ENCODE measurements around the gene GPR108.
"Not testable (repeated sequence)": the region's sequence is repeated elsewhere in the genome, so short reads cannot be mapped to it uniquely, and the experiment has no call there.

Gene GPR108

GRCh38 chr19:6737284-6737872 lies at the start of gene GPR108:
Gene GPR108 (minus strand): TSS chr19:6737580. CDS start chr19:6737576, 4 bp downstream.
- peak; percentile 99 to 100 (median 100) for DNase-seq

GRCh38 chr19:6779206-6779605 lies 41.8 kb upstream of the GPR108 start:
- no peak for DNase-seq

- no peak for DNase-seq
These were observed 41.0 kb upstream of the GPR108 start for GRCh38 chr19:6778386-6778785.

GRCh38 chr19:6777434-6777833 lies 40.1 kb upstream of the GPR108 start:
- no peak for DNase-seq

DNA sequence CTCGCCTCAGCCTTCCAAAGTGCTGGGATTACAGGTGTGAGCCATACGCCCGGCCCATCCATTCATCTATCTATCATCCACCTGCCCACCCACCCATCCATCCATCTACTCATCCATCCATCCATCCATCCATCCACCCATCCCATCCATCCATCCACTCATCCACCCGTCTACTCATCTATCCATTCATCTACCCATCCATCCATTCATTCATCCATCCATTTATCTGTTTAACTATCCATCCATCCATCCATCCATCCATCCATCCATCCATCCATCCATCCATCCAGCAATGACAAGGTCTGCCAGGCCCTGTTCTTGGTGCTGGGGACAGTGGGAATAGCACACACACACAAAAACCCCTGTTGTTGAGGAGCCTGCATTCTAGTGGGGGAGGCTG lies 39.6 kb upstream of the GPR108 start:
- DNase-seq: no peak

DNA sequence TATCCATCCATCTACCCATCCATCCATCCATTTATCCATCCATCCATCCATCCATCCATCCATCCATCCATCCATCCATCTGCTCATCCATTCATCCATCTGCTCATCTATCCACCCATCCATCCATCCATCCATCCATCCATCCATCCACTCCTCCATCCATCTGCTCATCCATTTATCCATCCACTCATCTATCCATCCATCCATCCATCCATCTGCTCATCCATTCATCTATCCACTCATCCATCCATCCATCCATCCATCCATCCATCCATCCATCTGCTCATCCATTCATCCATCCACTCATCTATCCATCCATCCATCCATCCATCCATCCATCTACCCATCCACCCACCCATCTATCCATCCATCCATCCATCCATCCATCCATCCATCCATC lies 38.7 kb upstream of the GPR108 start:
- DNase-seq: not testable (repeated sequence)

GRCh38 chr19:6774821-6775707 lies 37.7 kb upstream of the GPR108 start:
- peak; percentile 67 to 80 (median 79) for DNase-seq

- DNase-seq: peak; percentile 50 to 72 (median 64)
These were observed 36.0 kb upstream of the GPR108 start for GRCh38 chr19:6773323-6773931.

GRCh38 chr19:6772866-6773322 lies 35.5 kb upstream of the GPR108 start:
- no peak for DNase-seq

DNA sequence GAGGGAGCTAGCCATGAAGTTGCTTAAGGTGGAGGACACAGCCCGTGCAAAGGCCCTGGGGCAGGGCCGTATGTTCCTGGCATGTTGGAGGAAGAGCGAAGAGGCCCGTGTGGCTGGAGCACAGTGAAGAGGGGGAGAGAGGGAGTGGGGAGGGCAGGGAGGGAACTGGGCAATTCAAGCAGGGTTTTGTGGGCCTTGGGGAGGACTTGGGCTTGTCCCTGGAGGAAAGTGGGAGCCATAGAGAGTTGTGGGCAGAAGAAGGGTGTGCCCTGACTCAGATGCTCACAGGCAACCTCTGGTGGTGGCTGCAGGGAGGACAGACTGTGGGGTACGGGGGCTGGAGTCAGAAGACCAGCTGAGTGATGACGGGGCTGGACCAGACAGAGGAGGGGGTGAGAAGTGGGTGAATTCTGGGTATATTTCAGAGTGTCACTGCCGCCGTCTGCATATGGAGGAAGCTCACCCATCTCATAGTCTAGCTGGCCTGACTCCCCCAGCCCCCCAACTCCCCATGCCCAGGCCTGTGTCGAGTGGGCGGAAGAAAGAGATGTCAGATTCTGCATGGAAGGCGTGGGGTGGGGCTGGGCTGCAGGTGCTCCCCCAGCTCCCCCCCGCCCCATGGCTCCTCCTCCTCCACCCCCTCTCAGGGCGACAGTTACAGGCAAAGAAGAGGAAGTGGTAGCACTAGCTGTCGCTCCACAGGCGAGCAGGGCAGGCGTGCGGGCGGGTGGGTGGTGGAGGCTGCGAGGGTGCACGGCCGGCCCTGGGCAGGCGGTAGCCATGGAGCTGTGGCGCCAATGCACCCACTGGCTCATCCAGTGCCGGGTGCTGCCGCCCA lies 34.9 kb upstream of the GPR108 start, which contains the start of gene VAV1:
VAV1 (plus strand) TSS at position 681 of the 838 bp plus-strand sequence; CDS start at position 781, 100 bp downstream.
- peak; percentile 91 to 94 (median 94) for DNase-seq

GRCh38 chr19:6771648-6772027 lies 34.3 kb upstream of the GPR108 start:
- DNase-seq: not testable (repeated sequence)

DNA sequence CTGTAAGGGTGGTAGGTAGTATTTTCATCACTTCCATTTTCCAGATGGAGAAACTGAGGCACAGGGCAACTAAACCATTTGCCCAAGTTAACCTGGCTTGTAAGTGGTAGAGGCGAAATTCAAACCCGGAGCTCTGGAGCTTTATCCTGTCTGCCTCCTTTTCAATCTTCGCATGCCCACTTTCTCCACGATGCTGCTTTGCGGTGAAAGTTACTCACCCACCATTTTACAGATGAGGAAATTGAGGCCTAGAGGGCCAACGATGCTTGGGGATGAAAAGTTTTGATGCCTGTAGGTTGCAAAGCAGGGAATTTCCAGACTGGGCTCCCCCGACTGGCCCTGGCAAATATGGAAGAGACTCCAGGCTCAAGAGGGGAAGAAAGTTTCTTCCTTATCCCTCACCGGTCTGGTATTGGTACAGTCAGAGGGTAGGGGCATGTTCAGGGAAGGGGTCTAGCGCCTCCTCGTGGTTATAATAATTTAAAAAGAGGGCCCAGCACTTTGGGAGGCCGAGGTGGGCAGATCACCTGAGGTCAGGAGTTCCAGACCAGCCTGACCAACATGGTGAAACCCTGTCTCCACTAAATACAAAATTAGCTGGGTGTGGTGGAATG lies 31.7 kb upstream of the GPR108 start:
- peak; percentile 84 to 92 (median 88) for DNase-seq

GRCh38 chr19:6768236-6768785 lies 30.9 kb upstream of the GPR108 start:
- no peak for DNase-seq

DNA sequence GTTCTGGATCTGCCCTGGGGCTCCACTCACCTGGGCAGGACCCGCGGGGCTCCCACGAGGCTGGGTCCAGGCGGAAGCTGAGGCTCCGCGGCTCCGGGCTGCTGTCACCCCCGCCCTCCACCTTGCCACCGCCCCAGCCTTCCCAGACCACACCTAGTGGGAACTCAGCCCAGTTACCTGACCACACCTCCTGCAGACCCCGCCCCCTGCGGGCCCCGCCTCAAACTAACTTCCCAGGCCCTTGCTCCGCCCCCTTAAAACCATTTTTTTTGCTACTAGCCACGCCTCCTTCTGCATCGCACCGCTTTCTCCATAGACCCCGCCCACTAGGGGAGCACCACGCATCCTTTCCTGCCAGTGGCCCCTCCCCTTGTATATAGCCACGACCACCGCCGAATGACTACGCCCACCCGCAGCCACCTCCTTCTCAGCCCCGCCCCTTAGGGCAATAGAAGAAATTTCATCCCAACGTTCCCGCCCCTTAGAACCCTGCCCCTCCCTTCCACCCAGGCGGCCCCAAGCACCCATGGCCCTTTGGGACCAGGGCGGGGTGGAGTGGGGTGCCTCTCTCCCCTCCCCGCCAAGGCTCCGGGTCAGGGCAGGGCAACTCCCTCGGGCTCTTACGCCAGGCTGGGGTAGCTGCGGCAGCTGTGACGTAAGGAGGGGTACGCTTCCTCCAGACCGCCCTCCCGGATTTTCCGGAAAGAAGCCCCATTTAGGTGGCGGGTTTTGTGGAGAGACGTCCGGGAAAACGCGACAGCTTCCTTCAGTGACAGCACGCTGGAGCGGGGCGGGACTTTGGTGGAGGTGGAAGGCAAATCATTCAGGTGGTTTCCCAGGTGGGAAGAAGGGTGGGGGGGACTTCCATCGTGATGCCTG lies 30.2 kb upstream of the GPR108 start, which contains the start of gene SH2D3A:
SH2D3A (minus strand) TSS at position 79 of the 879 bp plus-strand sequence. CDS start 3,687 bp downstream, outside the sequence.
- peak; percentile 96 to 99 (median 97) for DNase-seq

DNA sequence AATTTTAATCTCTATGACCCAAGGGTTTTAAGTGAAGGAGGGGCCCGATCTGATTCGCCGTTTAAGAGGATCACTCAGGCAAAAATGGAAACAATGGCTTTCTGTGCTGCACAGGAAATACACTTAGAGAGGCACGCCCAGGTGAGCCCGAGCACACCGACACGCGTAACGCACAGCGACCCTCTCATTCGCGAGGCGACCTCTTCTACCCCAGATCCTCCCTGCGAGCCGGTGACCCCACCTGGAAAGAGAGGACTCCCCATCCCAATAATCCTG lies 29.6 kb upstream of the GPR108 start:
- DNase-seq: no peak

DNA sequence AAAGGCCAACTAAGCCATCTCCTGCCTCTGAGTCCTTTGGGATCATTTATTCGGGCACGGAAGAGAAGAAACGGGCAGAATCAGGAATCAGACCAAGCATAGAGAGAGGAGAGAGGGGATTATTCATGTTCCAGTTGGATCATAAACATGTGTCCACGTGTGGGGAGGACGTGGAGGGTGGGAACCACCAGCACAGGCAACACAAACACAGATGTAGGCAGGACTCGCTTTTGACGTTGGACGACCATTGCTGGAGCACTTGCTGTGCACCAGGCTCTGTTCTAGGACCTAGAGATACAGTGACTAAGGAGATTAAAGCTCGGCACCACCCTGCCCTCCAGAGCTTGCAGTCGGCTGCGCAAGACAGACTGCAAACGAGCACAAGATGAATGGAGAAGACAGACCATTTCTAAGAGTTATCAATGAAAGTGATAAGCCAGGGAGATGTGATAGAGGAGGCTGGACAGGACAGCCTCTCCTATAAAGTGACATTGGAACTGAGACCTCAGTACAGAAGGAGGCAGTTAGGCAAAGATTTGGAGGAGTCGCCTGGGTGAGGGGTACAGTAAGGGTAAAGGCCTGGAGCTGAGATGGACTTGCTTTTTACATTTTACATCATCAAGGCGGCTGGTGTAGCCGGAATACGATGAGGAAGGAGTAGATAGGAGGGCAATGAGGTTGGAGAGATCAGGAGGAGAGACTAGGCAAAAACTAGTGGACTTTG lies 29.1 kb upstream of the GPR108 start:
- DNase-seq: no peak

DNA sequence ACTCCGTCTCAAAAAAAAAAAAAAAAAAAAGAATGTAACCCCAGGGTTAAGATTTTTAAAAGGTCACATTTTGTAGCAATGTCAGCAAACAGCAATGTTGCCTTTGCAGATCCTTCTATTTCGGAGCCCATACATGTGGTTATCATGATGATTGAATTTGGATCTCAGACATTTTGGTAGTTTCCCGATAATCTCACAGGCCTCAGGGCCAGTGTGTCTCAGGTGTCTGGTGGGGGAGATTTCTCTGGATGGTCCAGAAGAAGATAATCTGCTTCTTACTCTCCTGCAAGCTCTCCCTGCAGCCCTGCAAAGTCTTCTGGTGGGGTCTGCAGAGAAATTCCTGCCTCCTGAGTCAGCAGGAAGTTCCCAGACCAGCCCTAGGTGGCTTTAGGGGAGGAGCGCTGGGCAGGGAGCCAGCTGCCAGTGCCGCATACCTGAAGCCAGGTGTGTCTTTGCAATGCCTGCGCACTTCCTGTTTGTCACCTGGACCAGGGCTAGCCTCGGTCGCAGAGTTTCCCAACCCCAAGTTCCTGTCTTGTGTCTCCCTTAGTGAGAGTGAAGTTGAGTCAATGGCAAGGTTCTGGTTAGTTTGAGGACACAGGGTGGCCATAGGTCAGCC lies 28.5 kb upstream of the GPR108 start:
- DNase-seq: no peak

- DNase-seq: not testable (repeated sequence)
These were observed 24.9 kb upstream of the GPR108 start for GRCh38 chr19:6762253-6762797.

DNA sequence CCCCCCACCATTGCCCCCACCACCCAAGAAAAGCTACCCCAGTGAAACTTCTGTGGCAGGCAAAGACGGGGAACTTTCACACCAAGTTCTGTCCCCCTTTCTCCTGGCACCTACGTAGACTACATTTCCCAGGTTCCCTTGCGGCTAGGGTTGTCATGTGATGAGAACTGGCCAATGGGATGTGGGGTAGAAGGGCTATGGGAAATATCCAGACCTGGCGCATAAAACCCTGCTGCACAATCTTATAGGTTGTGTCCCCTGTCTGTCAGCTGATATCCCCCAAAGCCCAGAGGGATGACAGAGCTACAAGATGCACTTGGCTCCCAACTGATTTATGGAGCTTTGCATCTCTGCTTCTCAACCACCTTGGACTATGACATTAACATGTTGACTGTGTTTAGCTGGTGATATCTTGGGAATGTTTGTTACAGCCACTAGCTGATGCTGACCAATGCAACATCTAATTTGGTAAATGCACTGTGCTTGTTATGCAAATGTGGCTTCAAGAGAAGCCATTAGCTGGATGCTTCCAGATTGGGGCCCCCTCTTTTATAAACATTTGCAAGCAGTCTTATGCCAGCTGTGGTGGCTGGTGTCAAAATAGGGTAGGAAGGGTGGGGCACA lies 23.8 kb upstream of the GPR108 start:
- peak in 1 of 3 donors; percentile 45 for DNase-seq
